H1 (cell line): ENCODE results near the gene BTBD9. TPM values are rescaled to one million over a fixed set of nuclear protein-coding genes. Genes with fewer than 3 reads are reported as not detected.

Experiments used
- CTCF ChIA-PET: fragments of 300-600 bp; sonication (Branson Sonifier 250); formaldehyde crosslinking; loops from one replicate; lab custom pipeline; 2021; ENCODE audit not compliant: partially characterized antibody; lab: Charles Lee
- POLR2A ChIA-PET: fragments of 300-600 bp; sonication (Branson Sonifier 250); formaldehyde crosslinking; loops from one replicate; lab custom pipeline; 2021; ENCODE audit warnings: inconsistent platforms; ENCODE audit not compliant: partially characterized antibody; lab: Charles Lee
- DNase-seq, 2 experiments: peaks; one replicate each; pipeline versions ENCODE4 v3.0.0 to v3.0.0-alpha.2; 2010 to 2022; ENCODE audit warnings: low spot score in 2 of 2, low read depth in 1 of 2, mixed read lengths in 1 of 2
- FAIRE-seq: peaks from 2 replicates; lab custom pipeline; 2011; peaks lifted over from hg19 to GRCh38; lab: Jason Lieb, UNC
- H2AFZ ChIP-seq: 2 replicates; pipeline ENCODE4 v1.8.1; 2012; ENCODE audit warnings: low read length, inconsistent platforms
- H2AK5ac ChIP-seq: 2 replicates; pipeline ENCODE4 v1.6.1; 2013; ENCODE audit warnings: low read depth, low read length
- H2BK120ac ChIP-seq: replicated peaks from 2 replicates; pipeline ENCODE3; 2013; ENCODE audit warnings: low read depth, low read length, inconsistent platforms
- H2BK12ac ChIP-seq: 2 replicates; pipeline ENCODE4 v1.6.1; 2013; ENCODE audit warnings: low read depth, low read length
- H2BK15ac ChIP-seq: 2 replicates; pipeline ENCODE4 v1.6.1; 2013; ENCODE audit warnings: low read length
- H2BK20ac ChIP-seq: 2 replicates; pipeline ENCODE4 v1.6.1; 2013; ENCODE audit warnings: low read length
- H2BK5ac ChIP-seq: 2 replicates; pipeline ENCODE4 v1.6.1; 2013; ENCODE audit warnings: low read depth, low read length
- H3K14ac ChIP-seq: 2 replicates; pipeline ENCODE4 v1.6.1; 2013; ENCODE audit warnings: inconsistent platforms; ENCODE audit not compliant: insufficient read length
- H3K18ac ChIP-seq: 2 replicates; pipeline ENCODE4 v1.6.1; 2013; ENCODE audit warnings: low read length; ENCODE audit errors: extremely low read depth
- H3K23ac ChIP-seq: 2 replicates; pipeline ENCODE4 v1.6.1; 2013; ENCODE audit warnings: inconsistent platforms; ENCODE audit not compliant: insufficient read length
- H3K23me2 ChIP-seq: 2 replicates; pipeline ENCODE4 v1.6.1; 2013; ENCODE audit warnings: low read depth, low read length
- H3K27ac ChIP-seq: 2 replicates; pipeline ENCODE4 v1.6.1; 2011; ENCODE audit warnings: low read depth, low read length, inconsistent platforms
- H3K27me3 ChIP-seq, 4 experiments: replicated peaks in 1 of 4; 1 replicate in 1 of 4; 2 replicates in 3 of 4; pipeline versions ENCODE4 v1.6.1 to v1.8.1; 2011 to 2013; ENCODE audit warnings: low read length in 3 of 4, mild to moderate bottlenecking in 3 of 4, inconsistent platforms in 2 of 4, mixed read lengths in 2 of 4, moderate library complexity in 1 of 4; ENCODE audit not compliant: control insufficient read depth in 3 of 4, insufficient read depth in 3 of 4; ENCODE audit errors: extremely low read depth in 1 of 4
- H3K36me3 ChIP-seq, 4 experiments: 2 replicates each; pipeline versions ENCODE4 v1.6.1 to v1.8.1; 2011 to 2013; ENCODE audit warnings: mild to moderate bottlenecking in 4 of 4, low read length in 3 of 4, moderate library complexity in 2 of 4, control low read depth in 1 of 4, inconsistent platforms in 1 of 4; ENCODE audit not compliant: insufficient read depth in 4 of 4, control insufficient read depth in 2 of 4
- H3K4ac ChIP-seq: replicated peaks from 2 replicates; pipeline ENCODE3; 2013; ENCODE audit warnings: low read length, low read depth, mixed read lengths, inconsistent platforms; ENCODE audit not compliant: insufficient read length
- H3K4me1 ChIP-seq, 4 experiments: replicated peaks in 1 of 4; 1 replicate in 1 of 4; 2 replicates in 3 of 4; pipeline versions ENCODE4 v1.6.1 to v1.8.1; 2011 to 2013; ENCODE audit warnings: low read length in 3 of 4, inconsistent platforms in 2 of 4, mixed read lengths in 1 of 4; ENCODE audit not compliant: insufficient read depth in 4 of 4, control insufficient read depth in 3 of 4
- H3K4me2 ChIP-seq, 2 experiments: 2 replicates each; pipeline versions ENCODE4 v1.6.1 to v1.8.1; 2011 to 2013; ENCODE audit warnings: low read depth in 2 of 2, low read length in 2 of 2, control low read depth in 1 of 2, inconsistent platforms in 1 of 2, mild to moderate bottlenecking in 1 of 2; ENCODE audit not compliant: insufficient read depth in 1 of 2
- H3K4me3 ChIP-seq, 4 experiments: fragments of 200-600, 300-600 bp in 1 of 4; sonication (generic), shearing (Covaris generic), sonication (Bioruptor Twin) in 1 of 4; 2 replicates each; pipeline versions ENCODE4 v1.5.1 to v1.8.1; 2011 to 2016; ENCODE audit warnings: low read length in 4 of 4, low read depth in 3 of 4, control low read depth in 2 of 4, inconsistent platforms in 2 of 4, mild to moderate bottlenecking in 2 of 4, mixed read lengths in 1 of 4, moderate library complexity in 1 of 4; ENCODE audit not compliant: insufficient read depth in 2 of 4; ENCODE audit errors: extremely low read depth in 1 of 4
- H3K56ac ChIP-seq: replicated peaks from 2 replicates; pipeline ENCODE3; 2013; ENCODE audit warnings: low read depth, mild to moderate bottlenecking, mixed read lengths, low read length, inconsistent platforms; ENCODE audit not compliant: insufficient read length
- H3K79me1 ChIP-seq: 2 replicates; pipeline ENCODE4 v1.6.1; 2013; ENCODE audit warnings: low read depth, low read length, control low read depth
- H3K79me2 ChIP-seq, 2 experiments: 2 replicates each; pipeline versions ENCODE4 v1.6.1 to v1.8.1; 2012 to 2013; ENCODE audit warnings: low read length in 2 of 2, mild to moderate bottlenecking in 2 of 2, inconsistent platforms in 1 of 2; ENCODE audit not compliant: insufficient read depth in 2 of 2, control insufficient read depth in 1 of 2
- H3K9ac ChIP-seq, 4 experiments: replicated peaks in 1 of 4; 1 replicate in 1 of 4; 2 replicates in 3 of 4; pipeline versions ENCODE4 v1.6.1 to v1.8.1; 2011 to 2013; ENCODE audit warnings: low read depth in 3 of 4, low read length in 3 of 4, control low read depth in 2 of 4, mild to moderate bottlenecking in 2 of 4, moderate library complexity in 2 of 4, inconsistent platforms in 1 of 4; ENCODE audit errors: extremely low read depth in 1 of 4
- H3K9me3 ChIP-seq, 2 experiments: 2 replicates each; pipeline versions ENCODE4 v1.6.1 to v1.8.1; 2012 to 2013; ENCODE audit warnings: mild to moderate bottlenecking in 2 of 2, moderate library complexity in 2 of 2, control low read depth in 1 of 2, inconsistent platforms in 1 of 2, low read depth in 1 of 2, low read length in 1 of 2, mixed read lengths in 1 of 2; ENCODE audit not compliant: insufficient read depth in 2 of 2
- H4K20me1 ChIP-seq, 2 experiments: replicated peaks in 1 of 2; 2 replicates each; pipeline versions ENCODE3 to v1.8.1; 2011 to 2013; ENCODE audit warnings: inconsistent platforms in 2 of 2, low read length in 2 of 2, mild to moderate bottlenecking in 1 of 2; ENCODE audit not compliant: insufficient read depth in 2 of 2, control insufficient read depth in 1 of 2
- H4K5ac ChIP-seq: 2 replicates; pipeline ENCODE4 v1.6.1; 2013; ENCODE audit warnings: low read length, low read depth, mixed read lengths, inconsistent platforms; ENCODE audit not compliant: insufficient read length
- H4K8ac ChIP-seq: 2 replicates; pipeline ENCODE4 v1.8.0; 2013; ENCODE audit warnings: mild to moderate bottlenecking, moderate library complexity, low read length, inconsistent platforms; ENCODE audit not compliant: insufficient read depth; ENCODE audit errors: extremely low read depth
- H4K91ac ChIP-seq: replicated peaks from 2 replicates; pipeline ENCODE3; 2013; ENCODE audit warnings: low read length, mixed read lengths, inconsistent platforms; ENCODE audit not compliant: insufficient read length
- BRCA1 ChIP-seq: IDR thresholded peaks from 2 replicates; pipeline ENCODE4 v1.6.1; 2012; ENCODE audit warnings: low read depth, low read length, improper control_type of control experiment
- CHD1 ChIP-seq: IDR thresholded peaks from 2 replicates; pipeline ENCODE4 v1.6.1; 2012; ENCODE audit warnings: low read depth, low read length, improper control_type of control experiment
- CTBP2 ChIP-seq: IDR thresholded peaks from 2 replicates; pipeline ENCODE4 v1.7.0; 2011; ENCODE audit warnings: borderline replicate concordance, mild to moderate bottlenecking, moderate library complexity, mixed read lengths, low read length; ENCODE audit not compliant: insufficient read depth, insufficient read length
- HDAC6 ChIP-seq: IDR thresholded peaks from one replicate; pipeline ENCODE4 v1.7.1; 2012; ENCODE audit warnings: low read depth, mild to moderate bottlenecking, inconsistent platforms, low read length, moderate library complexity
- SUZ12 ChIP-seq: fragments of 200-600 bp; sonication (generic); IDR thresholded peaks from 2 replicates; pipeline ENCODE4 v1.6.1; 2012; ENCODE audit warnings: mild to moderate bottlenecking, inconsistent platforms, low read length, moderate library complexity, mixed read lengths
- WGBS, 2 experiments: shearing (Covaris generic) in 1 of 2; methylation state at CpG; one replicate each; pipeline versions ENCODE4 v1.1.6 to v1.1.7; 2013 to 2015; ENCODE audit warnings: low lambda C conversion rate in 2 of 2, mixed read lengths in 2 of 2, inconsistent platforms in 1 of 2, low coverage in 1 of 2, missing lambda C conversion rate in 1 of 2; ENCODE audit not compliant: insufficient replicate concordance in 2 of 2, insufficient coverage in 1 of 2, insufficient read length in 1 of 2; ENCODE audit errors: extremely low coverage in 1 of 2, missing lambda C conversion rate in 1 of 2; 5-methylcytosine and 5-hydroxymethylcytosine counted together
- polyA plus RNA-seq, 7 experiments: library from polyadenylated mRNA; depleted of rRNA in 3 of 7; stranded (reverse) in 5 of 7; unstranded in 2 of 7; fragments of >200 nt in 5 of 7; fragments of 200-250 nt in 2 of 7; gene quantifications; 1 replicate in 5 of 7; 2 replicates in 1 of 7; 4 replicates in 1 of 7; pipeline versions ENCODE4 v1.2.1 to v1.2.3, GENCODE V29; 2011 to 2013; ENCODE audit warnings: missing spikeins in 2 of 7, mixed read lengths in 2 of 7
- total RNA-seq: library from RNA; stranded (reverse); fragmentation: NEBNext Ultra II Directional; extraction: Animal tissue kit (Norgen Biotek cat#: 25700); gene quantifications from 2 replicates; pipeline ENCODE4 v1.2.1, GENCODE V29; 2021

The BTBD9 gene
- total and polyA plus RNA-seq, 2 of the 8 experiments (the other 6 are each of a cell fraction or from before 2014, with no cell fraction given), result 0.92 to 4.1 TPM

- no peak overlapping the region for H3K23ac ChIP-seq
- H2AFZ ChIP-seq, result no peak overlapping the region
- H2BK12ac ChIP-seq, result no peak overlapping the region
- no peak overlapping the region for H4K8ac ChIP-seq
- FAIRE-seq, result no peak
- DNase-seq, result no peak
- no peak overlapping the region for H2BK15ac ChIP-seq
- H3K9ac ChIP-seq, result no peak overlapping the region
- no peak overlapping the region for H3K56ac ChIP-seq
- H3K4me2 ChIP-seq, result no peak overlapping the region
- TF ChIP-seq HDAC6, result no peak
- no peak for TF ChIP-seq CTBP2
- TF ChIP-seq SUZ12, result no peak
- TF ChIP-seq CHD1, result no peak
- TF ChIP-seq BRCA1, result no peak
- peaks cover 0 to 3% of the 10 kb centered on the region in 2 experiments; a peak in 1 of 4 replicates for H3K9me3 ChIP-seq
- WGBS, 2 experiments, result 80% methylated on average over 6 of the region's 6 CpGs; no CpG with 5 or more reads in 1 of the 2 experiments
- H3K36me3 ChIP-seq, result peaks cover 0 to 4% (median 0%) of the 10 kb centered on the region in 4 experiments; a peak in 1 of 8 replicates
- H3K4ac ChIP-seq, result no peak overlapping the region
- H4K91ac ChIP-seq, result no peak overlapping the region
- no peaks in the 10 kb centered on the region for H3K23me2 ChIP-seq
- H4K20me1 ChIP-seq, result no peaks in the 10 kb centered on the region
- no peaks in the 10 kb centered on the region for H3K79me1 ChIP-seq
- H3K4me3 ChIP-seq, result no peak overlapping the region
- no peak overlapping the region for H2BK120ac ChIP-seq
- no peak overlapping the region for H2BK20ac ChIP-seq
- no peaks in the 10 kb centered on the region for H3K27me3 ChIP-seq
- no peak overlapping the region for H3K14ac ChIP-seq
- no peaks in the 10 kb centered on the region for H3K79me2 ChIP-seq
- H2AK5ac ChIP-seq, result no peak overlapping the region
- H3K27ac ChIP-seq, result no peak overlapping the region
- CTCF ChIA-PET, result interaction anchor here (0.6 to 1.4 kb wide), 3 partner anchors 8 to 111 kb away, joined by 3 read pairs; no protein-coding TSS in a partner anchor
- peaks cover 0 to 4% (median 3%) of the 10 kb centered on the region in 4 experiments; a peak in 3 of 7 replicates for H3K4me1 ChIP-seq
- no peak overlapping the region for H4K5ac ChIP-seq
- POLR2A ChIA-PET, result interaction anchor here (0.9 to 1.5 kb wide), 3 partner anchors 17 to 560 kb away, joined by 3 to 5 read pairs (median 4); no protein-coding TSS in a partner anchor
- H3K18ac ChIP-seq, result no peak overlapping the region
- H2BK5ac ChIP-seq, result no peak overlapping the region
Measured at GRCh38 chr6:38119516-38119915, 520.2 kb downstream of the BTBD9 start.
